Measurements from ENCODE around the gene ZSCAN26.
"Not testable (repeated sequence)": the region's sequence is repeated elsewhere in the genome, so short reads cannot be mapped to it uniquely, and the experiment has no call there.

The ZSCAN26 gene

DNA sequence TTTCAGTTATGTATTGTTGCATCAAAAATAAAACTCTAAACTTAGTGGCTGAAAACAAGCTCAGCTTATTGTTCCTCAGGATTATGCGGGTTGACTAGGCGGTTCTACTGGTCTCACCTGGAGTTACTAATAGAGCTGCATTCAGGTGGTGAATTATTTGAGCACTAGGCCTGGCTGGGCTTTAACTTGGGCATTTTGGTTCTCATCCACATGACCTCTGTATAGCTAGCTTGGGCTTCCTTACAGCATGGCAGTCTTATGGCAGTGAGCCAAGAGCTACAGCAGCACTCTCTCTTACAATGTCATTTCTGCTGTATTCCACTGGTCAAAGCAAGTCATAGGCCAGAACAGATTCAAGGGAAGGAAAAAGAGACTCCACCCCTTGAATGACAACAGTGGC is 16.0 kb downstream of the ZSCAN26 start:
- peak; percentile 13 to 36 for DNase-seq (ENCODE audit: low read depth in 2 of 2)
- no peak overlapping the region for H3K4me3 ChIP-seq (replicated peaks in 1 of 2; ENCODE audit: low read depth in 2 of 2, low read length in 2 of 2)
- TF ChIP-seq CTCF (IDR thresholded peaks at IDR 0.05; ENCODE audit: low read depth, low read length) = no peak

- no peak for TF ChIP-seq CTCF (IDR thresholded peaks at IDR 0.05; ENCODE audit: low read depth, low read length)
- H3K4me3 ChIP-seq (replicated peaks in 1 of 2; ENCODE audit: low read depth in 2 of 2, low read length in 2 of 2) = no peak overlapping the region
- no peak for DNase-seq (ENCODE audit: low read depth in 2 of 2)
Observed at GRCh38 chr6:28291573-28291972, 24.6 kb downstream of the ZSCAN26 start.

GRCh38 chr6:28295326-28295725 is 28.4 kb downstream of the ZSCAN26 start:
- H3K4me3 ChIP-seq (replicated peaks in 1 of 2; ENCODE audit: low read depth in 2 of 2, low read length in 2 of 2) = no peak overlapping the region
- no peak for TF ChIP-seq CTCF (IDR thresholded peaks at IDR 0.05; ENCODE audit: low read depth, low read length)
- no peak for DNase-seq (ENCODE audit: low read depth in 2 of 2)

DNA sequence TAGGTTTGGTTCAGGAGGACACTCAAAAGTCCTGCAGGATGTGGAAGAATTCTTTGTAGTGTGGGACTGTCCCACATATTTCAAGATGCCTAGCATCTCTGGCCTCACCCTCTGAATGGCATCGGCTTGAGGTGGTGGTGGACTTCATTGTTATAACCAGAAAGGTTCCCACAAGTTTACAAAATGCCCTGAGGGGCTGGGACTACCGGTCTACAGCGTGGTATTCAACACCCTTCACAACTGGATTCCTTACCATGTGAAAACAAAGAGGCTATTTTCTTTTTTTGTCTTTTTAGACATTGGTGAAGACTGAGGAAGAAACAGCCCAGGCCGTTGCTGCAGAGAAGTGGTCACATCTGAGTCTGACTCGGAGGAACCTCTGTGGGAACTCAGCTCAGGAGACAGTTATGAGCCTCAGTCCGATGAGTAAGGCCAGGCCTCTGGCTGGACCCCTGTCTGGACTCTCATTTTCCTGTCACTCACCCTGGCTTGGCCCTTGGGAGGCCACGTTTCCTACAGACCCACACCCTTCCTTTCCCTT is 29.6 kb downstream of the ZSCAN26 start:
- no peak for TF ChIP-seq CTCF (IDR thresholded peaks at IDR 0.05; ENCODE audit: low read depth, low read length)

GRCh38 chr6:28303570-28303969 is 36.6 kb downstream of the ZSCAN26 start:
- DNase-seq (ENCODE audit: low read depth in 2 of 2) = no peak
- no peak for TF ChIP-seq CTCF (IDR thresholded peaks at IDR 0.05; ENCODE audit: low read depth, low read length)
- H3K4me3 ChIP-seq (replicated peaks in 1 of 2; ENCODE audit: low read depth in 2 of 2, low read length in 2 of 2) = no peak overlapping the region

More for the DNA sequence above, 29.6 kb downstream of the ZSCAN26 start:
- no peak for DNase-seq (ENCODE audit: low read depth in 2 of 2)
- H3K4me3 ChIP-seq (replicated peaks in 1 of 2; ENCODE audit: low read depth in 2 of 2, low read length in 2 of 2) = no peak overlapping the region

- not testable (repeated sequence) for H3K4me3 ChIP-seq (replicated peaks in 1 of 2; ENCODE audit: low read depth in 2 of 2, low read length in 2 of 2); DNase-seq (ENCODE audit: low read depth in 2 of 2)
Observed at GRCh38 chr6:28306363-28306762, 39.4 kb downstream of the ZSCAN26 start.

- no peak overlapping the region for H3K4me3 ChIP-seq (replicated peaks in 1 of 2; ENCODE audit: low read depth in 2 of 2, low read length in 2 of 2)
- TF ChIP-seq CTCF (IDR thresholded peaks at IDR 0.05; ENCODE audit: low read depth, low read length) = no peak
- DNase-seq (ENCODE audit: low read depth in 2 of 2) = peak in 1 of 2 donors; percentile 36
Observed at GRCh38 chr6:28311139-28311823, 44.3 kb downstream of the ZSCAN26 start.

All from cardiac fibroblast (primary cell).